ENCODE measurements around the gene ST7. TPM values are rescaled to one million over a fixed set of nuclear protein-coding genes. Genes with fewer than 3 reads are reported as not detected.

Gene ST7
- total RNA-seq, 2 experiments from 2014 or later, result 8.4 to 10.2 TPM

DNA sequence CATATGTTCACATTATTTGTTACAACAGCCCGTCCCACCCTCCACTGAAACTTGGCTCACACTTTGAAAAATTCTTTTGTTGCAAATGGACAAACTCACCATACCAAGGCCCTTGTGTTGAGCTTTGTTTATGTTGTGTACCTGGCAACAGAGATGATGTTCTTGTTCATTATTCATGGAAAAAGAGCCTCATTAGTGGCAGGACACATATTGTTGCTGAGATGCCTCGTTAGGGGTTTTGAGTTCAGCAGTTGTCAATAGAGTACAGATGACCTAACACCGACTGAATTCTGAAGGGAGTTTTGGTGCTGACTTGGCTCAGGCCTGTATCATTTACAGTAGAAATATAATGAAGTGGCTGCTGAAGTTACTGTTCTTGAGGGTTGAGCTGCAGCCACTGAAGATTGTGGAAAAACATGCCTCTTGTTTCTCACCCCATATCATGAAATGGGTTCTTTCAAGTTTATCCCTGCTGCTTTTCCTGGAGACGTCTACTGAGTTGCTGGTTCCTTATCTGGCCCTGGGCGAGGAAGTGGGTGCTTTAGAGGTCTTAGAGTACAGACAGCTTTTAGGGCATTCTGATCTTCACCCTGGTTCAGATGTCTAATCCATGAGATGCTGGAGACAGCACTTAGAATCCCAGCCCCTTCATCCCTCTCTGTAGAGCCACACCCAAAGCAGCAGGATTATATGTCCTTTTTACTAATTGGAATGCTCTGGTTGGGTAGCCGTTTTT lies 219.9 kb downstream of the ST7 start:
- Mint-ChIP-seq H3K9me3 (no peaks in the 10 kb centered on the region), H3K36me3 (peaks cover 2% of the 10 kb centered on the region), H3K27ac (no peak overlapping the region), H3K4me3 (no peak overlapping the region), H3K27me3 (no peaks in the 10 kb centered on the region), H3K4me1 (no peaks in the 10 kb centered on the region)
- no peak for DNase-seq

- H3K27ac Mint-ChIP-seq, result no peak overlapping the region
- DNase-seq, result no peak
- peaks cover 2% of the 10 kb centered on the region for H3K36me3 Mint-ChIP-seq
- no peaks in the 10 kb centered on the region for H3K27me3 Mint-ChIP-seq
- no peak overlapping the region for H3K4me3 Mint-ChIP-seq
- H3K4me1 Mint-ChIP-seq, result no peaks in the 10 kb centered on the region
- no peaks in the 10 kb centered on the region for H3K9me3 Mint-ChIP-seq
These were observed 222.9 kb downstream of the ST7 start for GRCh38 chr7:117176206-117176605.

DNA sequence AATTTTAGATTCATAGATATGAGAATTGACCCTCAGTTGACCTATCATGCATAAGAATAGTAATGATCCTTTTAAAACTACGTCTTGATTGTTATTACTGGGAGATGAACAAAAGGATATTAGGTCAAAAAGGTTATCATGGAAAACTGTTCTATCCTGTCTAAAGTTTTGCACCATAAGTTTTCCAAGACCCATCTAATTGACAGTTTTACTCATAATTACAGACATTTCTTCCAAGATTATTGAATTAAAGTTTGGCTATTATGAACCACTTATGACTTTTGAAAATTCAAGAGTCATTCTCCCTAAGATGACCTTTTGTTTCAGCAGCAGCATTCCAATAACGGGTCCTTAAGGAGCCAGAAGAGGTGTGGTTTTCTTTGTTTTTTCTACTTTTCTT lies 225.3 kb downstream of the ST7 start:
- Mint-ChIP-seq H3K4me1 (no peaks in the 10 kb centered on the region), H3K9me3 (peaks cover 2% of the 10 kb centered on the region), H3K4me3 (no peak overlapping the region), H3K27ac (no peak overlapping the region), H3K27me3 (no peaks in the 10 kb centered on the region), H3K36me3 (peaks cover 7% of the 10 kb centered on the region)
- DNase-seq, result no peak

DNA sequence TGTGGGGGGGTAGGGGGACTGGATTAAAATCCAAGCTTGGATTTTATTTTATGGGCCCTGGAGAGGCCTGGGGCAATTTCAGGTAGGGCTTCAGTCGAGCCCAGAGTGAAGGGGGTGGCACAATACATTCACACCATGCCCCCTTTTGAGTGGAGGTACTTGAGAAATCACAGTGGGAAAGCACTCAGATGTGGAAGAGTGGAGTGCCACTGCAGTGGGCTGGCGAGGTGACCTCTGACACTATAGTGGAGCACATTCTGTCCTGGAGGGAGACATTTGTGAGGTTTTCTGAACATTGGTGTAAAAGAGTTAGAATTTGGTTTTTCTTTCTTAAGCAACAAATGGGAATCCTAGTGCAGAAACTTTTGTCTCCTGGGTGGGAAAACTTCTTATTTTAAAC lies 226.4 kb downstream of the ST7 start:
- Mint-ChIP-seq H3K27ac (no peak overlapping the region), H3K27me3 (no peaks in the 10 kb centered on the region), H3K36me3 (peaks cover 10% of the 10 kb centered on the region), H3K4me1 (no peaks in the 10 kb centered on the region), H3K4me3 (no peak overlapping the region), H3K9me3 (peaks cover 3% of the 10 kb centered on the region)
- no peak for DNase-seq

DNA sequence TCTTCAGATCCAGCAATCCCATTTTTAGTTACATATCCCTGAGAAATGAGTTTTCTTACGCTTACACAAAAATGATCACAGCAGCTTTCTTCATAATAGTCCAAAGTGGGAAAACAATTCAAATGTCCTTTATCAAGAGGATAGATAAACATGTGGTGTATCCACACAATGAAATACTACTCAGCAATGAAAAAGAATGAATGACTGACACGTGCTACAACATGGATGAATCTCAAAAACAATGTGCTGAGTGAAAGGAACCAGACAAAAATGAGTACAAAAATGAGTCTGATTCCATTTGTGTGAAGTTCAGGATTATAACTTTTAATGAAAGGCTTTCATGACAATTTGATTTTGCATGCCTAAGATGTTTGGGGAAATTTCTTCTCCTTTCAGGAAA lies 230.4 kb downstream of the ST7 start:
- no peak overlapping the region for H3K27ac Mint-ChIP-seq
- no peak overlapping the region for H3K4me3 Mint-ChIP-seq
- H3K36me3 Mint-ChIP-seq, result peaks cover 9% of the 10 kb centered on the region
- H3K9me3 Mint-ChIP-seq, result peaks cover 3% of the 10 kb centered on the region
- H3K27me3 Mint-ChIP-seq, result no peaks in the 10 kb centered on the region
- peaks cover 2% of the 10 kb centered on the region for H3K4me1 Mint-ChIP-seq
- DNase-seq, result no peak

GRCh38 chr7:117184367-117184766 lies 231.1 kb downstream of the ST7 start:
- no peaks in the 10 kb centered on the region for H3K27me3 Mint-ChIP-seq
- H3K9me3 Mint-ChIP-seq, result peaks cover 3% of the 10 kb centered on the region
- no peak overlapping the region for H3K27ac Mint-ChIP-seq
- no peak overlapping the region for H3K4me3 Mint-ChIP-seq
- peaks cover 9% of the 10 kb centered on the region for H3K36me3 Mint-ChIP-seq
- no peak for DNase-seq
- peaks cover 2% of the 10 kb centered on the region for H3K4me1 Mint-ChIP-seq

DNA sequence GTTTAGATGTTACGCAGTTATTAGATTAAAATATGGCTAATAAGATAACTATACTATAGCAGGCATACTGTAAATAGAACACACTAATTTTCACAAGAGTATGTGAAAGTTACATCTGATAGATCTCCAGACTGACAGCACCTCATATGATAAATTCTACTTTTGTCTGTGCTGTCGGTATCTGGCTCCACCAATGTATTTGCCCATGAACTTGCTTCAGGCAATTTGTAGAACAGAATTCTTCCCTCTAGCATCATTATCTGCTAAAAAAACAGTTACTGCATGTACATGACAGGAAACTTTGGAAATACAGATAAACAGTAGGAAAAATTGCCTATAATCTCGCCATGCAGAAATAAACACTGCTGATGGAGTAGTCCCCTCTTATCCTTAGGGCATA lies 231.8 kb downstream of the ST7 start:
- Mint-ChIP-seq H3K27me3 (no peaks in the 10 kb centered on the region), H3K9me3 (peaks cover 3% of the 10 kb centered on the region), H3K4me1 (peaks cover 2% of the 10 kb centered on the region), H3K4me3 (no peak overlapping the region), H3K36me3 (peaks cover 13% of the 10 kb centered on the region), H3K27ac (no peak overlapping the region)
- DNase-seq, result no peak

DNA sequence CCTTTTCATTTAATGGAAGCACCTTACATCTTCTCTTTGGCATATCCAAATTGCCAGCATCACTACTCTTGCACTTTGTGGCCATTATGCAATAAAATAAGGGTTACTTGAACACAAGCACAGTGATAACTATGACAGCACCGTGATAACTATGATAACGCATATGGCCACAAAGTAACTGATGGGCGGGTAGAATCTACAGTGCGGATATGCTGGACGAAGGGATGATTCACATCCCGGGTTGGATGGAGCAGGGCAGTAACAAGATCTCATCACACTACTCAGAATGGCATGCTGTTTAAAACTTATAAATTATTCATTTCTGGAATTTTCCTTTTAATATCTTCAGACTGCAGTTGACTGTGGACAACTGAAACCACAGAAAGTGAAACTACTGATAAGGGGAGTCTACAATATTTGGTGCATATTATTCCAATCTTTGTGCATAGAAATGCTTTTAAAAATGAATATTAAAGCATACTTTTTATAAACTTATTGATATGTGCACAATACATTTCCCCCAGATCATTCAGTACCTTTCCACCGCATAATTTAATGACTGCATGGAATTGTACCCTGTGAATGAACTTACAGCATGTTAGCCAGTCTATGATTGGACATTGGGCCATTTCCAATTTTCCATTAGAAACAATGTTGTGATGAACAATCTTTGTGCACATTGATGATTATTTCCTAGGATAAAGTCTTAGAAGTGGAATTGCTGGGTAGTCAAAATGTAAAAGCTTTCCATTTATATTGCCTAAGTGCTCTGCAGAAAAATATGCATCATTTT lies 233.1 kb downstream of the ST7 start:
- H3K4me1 Mint-ChIP-seq, result peaks cover 2% of the 10 kb centered on the region
- no peaks in the 10 kb centered on the region for H3K27me3 Mint-ChIP-seq
- H3K4me3 Mint-ChIP-seq, result no peak overlapping the region
- H3K9me3 Mint-ChIP-seq, result peaks cover 3% of the 10 kb centered on the region
- no peak for DNase-seq
- peaks cover 13% of the 10 kb centered on the region for H3K36me3 Mint-ChIP-seq
- no peak overlapping the region for H3K27ac Mint-ChIP-seq

DNA sequence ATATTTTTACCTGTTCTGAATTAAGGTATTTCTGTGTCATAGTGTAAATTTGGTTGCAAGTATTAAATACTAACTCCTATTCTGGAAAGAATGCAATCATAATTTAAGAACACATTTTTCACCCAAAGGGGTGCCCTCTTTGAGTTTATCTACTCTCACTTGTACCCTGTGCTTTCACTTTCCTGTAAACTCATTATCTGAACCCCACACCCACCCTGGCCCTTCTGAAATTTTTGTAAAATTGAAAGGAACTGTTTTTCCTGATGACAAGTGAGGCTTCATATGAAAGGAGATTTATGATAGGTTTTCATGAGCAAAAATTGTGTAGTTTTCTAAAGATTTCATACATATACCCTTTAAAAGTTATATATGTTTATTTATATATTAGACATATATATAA lies 235.1 kb downstream of the ST7 start:
- no peaks in the 10 kb centered on the region for H3K27me3 Mint-ChIP-seq
- H3K9me3 Mint-ChIP-seq, result peaks cover 3% of the 10 kb centered on the region
- no peak overlapping the region for H3K27ac Mint-ChIP-seq
- peaks cover 10% of the 10 kb centered on the region for H3K36me3 Mint-ChIP-seq
- no peak overlapping the region for H3K4me3 Mint-ChIP-seq
- H3K4me1 Mint-ChIP-seq, result peaks cover 2% of the 10 kb centered on the region
- no peak for DNase-seq

- Mint-ChIP-seq H3K4me3 (no peak overlapping the region), H3K9me3 (no peaks in the 10 kb centered on the region), H3K27me3 (no peaks in the 10 kb centered on the region), H3K36me3 (peaks cover 4% of the 10 kb centered on the region), H3K4me1 (peaks cover 2% of the 10 kb centered on the region), H3K27ac (no peak overlapping the region)
- DNase-seq, result no peak
These were observed 235.8 kb downstream of the ST7 start for GRCh38 chr7:117188949-117189592.

DNA sequence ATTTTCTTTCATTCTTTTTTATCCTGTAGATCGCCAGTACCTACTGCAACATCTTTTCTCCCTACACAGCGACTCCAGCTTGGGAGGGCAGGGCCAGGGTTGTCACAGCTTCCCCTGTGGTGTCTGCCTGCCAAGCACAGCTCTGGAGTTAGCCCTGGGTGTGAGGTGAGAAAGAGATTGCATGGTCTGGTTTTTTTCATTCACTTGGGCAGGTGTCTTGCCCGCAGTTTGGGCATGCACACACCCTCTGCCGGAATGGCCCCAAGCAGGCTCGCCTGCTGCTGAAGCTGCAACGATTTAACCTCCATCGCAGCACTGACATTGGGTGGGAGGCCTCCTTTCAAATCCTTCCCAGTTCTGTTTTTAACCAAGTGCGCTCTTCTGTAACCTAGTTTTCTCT lies 236.8 kb downstream of the ST7 start:
- no peak overlapping the region for H3K4me3 Mint-ChIP-seq
- no peak overlapping the region for H3K27ac Mint-ChIP-seq
- H3K4me1 Mint-ChIP-seq, result peaks cover 2% of the 10 kb centered on the region
- peaks cover 4% of the 10 kb centered on the region for H3K36me3 Mint-ChIP-seq
- H3K9me3 Mint-ChIP-seq, result no peaks in the 10 kb centered on the region
- no peaks in the 10 kb centered on the region for H3K27me3 Mint-ChIP-seq
- DNase-seq, result no peak

- Mint-ChIP-seq H3K4me3 (no peak overlapping the region), H3K27me3 (no peaks in the 10 kb centered on the region), H3K27ac (no peak overlapping the region), H3K4me1 (peaks cover 2% of the 10 kb centered on the region), H3K9me3 (no peaks in the 10 kb centered on the region), H3K36me3 (peaks cover 6% of the 10 kb centered on the region)
- no peak for DNase-seq
These were observed 237.6 kb downstream of the ST7 start for GRCh38 chr7:117190746-117191435.

- Mint-ChIP-seq H3K36me3 (peaks cover 6% of the 10 kb centered on the region), H3K4me1 (peaks cover 2% of the 10 kb centered on the region), H3K9me3 (no peaks in the 10 kb centered on the region), H3K27ac (no peak overlapping the region), H3K4me3 (no peak overlapping the region), H3K27me3 (no peaks in the 10 kb centered on the region)
- no peak for DNase-seq
These were observed 238.8 kb downstream of the ST7 start for GRCh38 chr7:117192108-117192507.

- no peaks in the 10 kb centered on the region for H3K9me3 Mint-ChIP-seq
- DNase-seq, result no peak
- no peaks in the 10 kb centered on the region for H3K4me1 Mint-ChIP-seq
- H3K27me3 Mint-ChIP-seq, result no peaks in the 10 kb centered on the region
- H3K36me3 Mint-ChIP-seq, result peaks cover 6% of the 10 kb centered on the region
- no peak overlapping the region for H3K4me3 Mint-ChIP-seq
- H3K27ac Mint-ChIP-seq, result no peak overlapping the region
These were observed 240.3 kb downstream of the ST7 start for GRCh38 chr7:117193564-117193963.

- Mint-ChIP-seq H3K27me3 (no peaks in the 10 kb centered on the region), H3K27ac (no peak overlapping the region), H3K4me1 (no peaks in the 10 kb centered on the region), H3K4me3 (no peak overlapping the region), H3K36me3 (peaks cover 6% of the 10 kb centered on the region), H3K9me3 (no peaks in the 10 kb centered on the region)
- no peak for DNase-seq
These were observed 241.1 kb downstream of the ST7 start for GRCh38 chr7:117194445-117194844.
